Mesothelial cell of epicardium (in vitro differentiated cells): ENCODE data around the gene INPP5B. TPM values are rescaled to one million over a fixed set of nuclear protein-coding genes. Genes with fewer than 3 reads are reported as not detected.
A peak's percentile ranks its signal among the peaks of the same experiment; 100 is the strongest.
"Not testable (repeated sequence)": the region's sequence is repeated elsewhere in the genome, so short reads cannot be mapped to it uniquely, and the experiment has no call there.

Experiments used
- DNase-seq, 2 experiments: peaks; one replicate each; pipeline ENCODE4 v3.0.0; 2021; ENCODE audit warnings: low spot score in 2 of 2; ENCODE audit not compliant: unreplicated experiment in 2 of 2
- H3K27ac Mint-ChIP-seq: 2 replicates; pipeline ENCODE4 v1.8.0; 2021; ENCODE audit warnings: mixed read lengths
- H3K27me3 Mint-ChIP-seq: 2 replicates; pipeline ENCODE4 v1.8.0; 2021; ENCODE audit warnings: low read depth, mixed read lengths
- H3K36me3 Mint-ChIP-seq: 2 replicates; pipeline ENCODE4 v1.8.0; 2021; ENCODE audit warnings: mixed read lengths
- H3K4me1 Mint-ChIP-seq: 2 replicates; pipeline ENCODE4 v1.8.0; 2021; ENCODE audit warnings: mixed read lengths
- H3K4me3 Mint-ChIP-seq: 2 replicates; pipeline ENCODE4 v1.8.0; 2021; ENCODE audit warnings: mild to moderate bottlenecking, moderate library complexity, mixed read lengths
- H3K9me3 Mint-ChIP-seq: 2 replicates; pipeline ENCODE4 v1.8.0; 2021; ENCODE audit warnings: mixed read lengths
- total RNA-seq: library from RNA; stranded (reverse); gene quantifications from 3 replicates; pipeline ENCODE4 v1.2.1, GENCODE V29; 2021
- TF ChIP-seq, protein P1 (sequence below): fragments of 200-600 bp; sonication (generic); IDR thresholded peaks from one replicate; pipeline ENCODE4 v1.5.0; 2021; ENCODE audit warnings: antibody characterized with exemption; ENCODE audit not compliant: unreplicated experiment

The INPP5B gene
- total RNA-seq, 1 donor from 2014 or later, result 21.5 TPM

DNA sequence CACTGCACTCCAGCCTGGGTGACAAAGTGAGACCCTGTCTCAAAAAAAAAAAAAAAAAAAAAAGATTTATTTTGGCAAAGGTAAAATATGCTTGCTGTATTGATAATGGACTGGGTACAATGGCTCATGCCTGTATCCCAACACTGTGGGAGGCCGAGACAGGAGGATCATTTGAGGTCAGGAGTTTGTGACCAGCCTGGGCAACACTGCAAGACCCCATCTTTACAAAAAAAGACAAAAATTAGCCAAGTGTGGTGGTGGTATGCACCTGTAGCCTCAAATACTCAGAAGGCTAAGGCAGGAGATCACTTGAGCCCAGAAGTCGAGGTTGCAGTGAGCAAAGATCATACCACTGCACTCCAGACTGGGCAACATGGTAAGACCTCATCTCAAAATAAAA is 36.7 kb upstream of the INPP5B start:
- no peaks in the 10 kb centered on the region for H3K9me3 Mint-ChIP-seq
- TF ChIP-seq, protein P1, sequence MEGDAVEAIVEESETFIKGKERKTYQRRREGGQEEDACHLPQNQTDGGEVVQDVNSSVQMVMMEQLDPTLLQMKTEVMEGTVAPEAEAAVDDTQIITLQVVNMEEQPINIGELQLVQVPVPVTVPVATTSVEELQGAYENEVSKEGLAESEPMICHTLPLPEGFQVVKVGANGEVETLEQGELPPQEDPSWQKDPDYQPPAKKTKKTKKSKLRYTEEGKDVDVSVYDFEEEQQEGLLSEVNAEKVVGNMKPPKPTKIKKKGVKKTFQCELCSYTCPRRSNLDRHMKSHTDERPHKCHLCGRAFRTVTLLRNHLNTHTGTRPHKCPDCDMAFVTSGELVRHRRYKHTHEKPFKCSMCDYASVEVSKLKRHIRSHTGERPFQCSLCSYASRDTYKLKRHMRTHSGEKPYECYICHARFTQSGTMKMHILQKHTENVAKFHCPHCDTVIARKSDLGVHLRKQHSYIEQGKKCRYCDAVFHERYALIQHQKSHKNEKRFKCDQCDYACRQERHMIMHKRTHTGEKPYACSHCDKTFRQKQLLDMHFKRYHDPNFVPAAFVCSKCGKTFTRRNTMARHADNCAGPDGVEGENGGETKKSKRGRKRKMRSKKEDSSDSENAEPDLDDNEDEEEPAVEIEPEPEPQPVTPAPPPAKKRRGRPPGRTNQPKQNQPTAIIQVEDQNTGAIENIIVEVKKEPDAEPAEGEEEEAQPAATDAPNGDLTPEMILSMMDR, result no peak

DNA sequence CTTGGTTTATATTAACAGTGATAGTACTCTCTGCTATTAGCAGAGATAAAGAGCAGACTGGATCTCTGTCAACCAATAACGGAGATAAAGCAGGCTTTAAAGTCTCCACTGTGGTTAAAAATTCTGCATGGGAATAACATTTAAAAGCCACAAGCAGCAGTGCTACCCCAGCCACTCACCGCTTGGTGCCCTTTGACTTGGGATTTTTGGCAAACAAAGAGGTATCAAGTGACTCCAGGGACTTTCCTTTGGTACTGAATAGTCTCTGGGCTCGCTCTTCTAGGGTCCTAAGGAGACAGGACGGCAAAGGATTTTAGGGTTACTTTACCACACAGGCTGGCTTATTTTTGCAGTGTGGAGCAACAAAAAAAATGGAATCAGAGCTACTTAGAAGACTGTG is 31.7 kb upstream of the INPP5B start:
- Mint-ChIP-seq H3K36me3 (peaks cover 52% of the 10 kb centered on the region), H3K27me3 (no peaks in the 10 kb centered on the region), H3K4me1 (no peaks in the 10 kb centered on the region), H3K4me3 (no peak overlapping the region), H3K27ac (no peak overlapping the region), H3K9me3 (no peaks in the 10 kb centered on the region)
- DNase-seq, result no peak
- TF ChIP-seq, protein P1, result no peak

More for the DNA sequence above, 36.7 kb upstream of the INPP5B start:
- no peak overlapping the region for H3K27ac Mint-ChIP-seq
- H3K36me3 Mint-ChIP-seq, result peaks cover 45% of the 10 kb centered on the region
- no peak overlapping the region for H3K4me3 Mint-ChIP-seq
- H3K4me1 Mint-ChIP-seq, result peaks cover 4% of the 10 kb centered on the region
- DNase-seq, result no peak
- no peaks in the 10 kb centered on the region for H3K27me3 Mint-ChIP-seq

DNA sequence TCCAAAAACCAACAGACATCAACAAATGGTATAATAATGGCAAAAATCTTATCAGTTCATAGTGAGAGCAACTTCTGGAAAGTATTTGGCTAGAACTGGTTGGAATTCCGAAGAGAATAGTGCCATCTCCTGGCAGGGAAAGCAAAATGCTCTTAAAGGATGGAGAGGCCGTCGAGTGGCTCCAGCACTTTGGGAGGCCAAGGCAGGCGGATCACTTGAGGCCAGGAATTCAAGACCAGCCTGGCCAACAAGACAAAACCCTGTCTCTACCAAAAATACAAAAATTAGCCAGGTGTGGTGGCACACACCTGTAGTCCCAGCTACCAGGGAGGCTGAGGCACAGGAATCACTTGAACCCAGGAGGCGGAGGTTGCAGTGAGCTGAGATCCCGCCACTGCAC is 28.2 kb upstream of the INPP5B start:
- not testable (repeated sequence) for H3K4me3 Mint-ChIP-seq, H3K4me1 Mint-ChIP-seq, H3K9me3 Mint-ChIP-seq, H3K27me3 Mint-ChIP-seq, DNase-seq
- TF ChIP-seq, protein P1, result peak; percentile 44
- Mint-ChIP-seq H3K36me3 (peaks cover 61% of the 10 kb centered on the region), H3K27ac (peak overlapping the region; percentile 7)

DNA sequence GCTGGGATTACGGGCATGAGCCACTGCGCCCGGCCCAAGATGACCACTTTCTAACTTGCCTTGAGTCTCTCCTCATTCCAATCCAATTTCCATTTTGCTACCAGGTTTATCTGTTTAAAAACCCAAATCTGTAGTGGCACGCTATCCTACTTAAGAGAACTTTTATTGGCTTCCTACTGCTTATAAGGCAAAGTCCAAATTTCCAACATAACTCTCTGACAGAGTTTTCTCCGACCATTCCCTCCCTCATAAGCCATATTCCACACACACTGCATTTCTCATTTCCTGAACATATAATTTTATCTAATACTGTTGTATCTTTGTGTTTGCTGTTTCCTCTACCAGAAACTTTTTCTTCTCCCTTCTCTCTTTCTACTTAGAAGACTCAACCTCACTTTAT is 27.7 kb upstream of the INPP5B start:
- H3K36me3 Mint-ChIP-seq, result peaks cover 57% of the 10 kb centered on the region
- no peak overlapping the region for H3K4me3 Mint-ChIP-seq
- no peaks in the 10 kb centered on the region for H3K9me3 Mint-ChIP-seq
- TF ChIP-seq, protein P1, result no peak
- no peaks in the 10 kb centered on the region for H3K4me1 Mint-ChIP-seq
- no peaks in the 10 kb centered on the region for H3K27me3 Mint-ChIP-seq
- no peak for DNase-seq
- H3K27ac Mint-ChIP-seq, result peak overlapping the region; percentile 7

DNA sequence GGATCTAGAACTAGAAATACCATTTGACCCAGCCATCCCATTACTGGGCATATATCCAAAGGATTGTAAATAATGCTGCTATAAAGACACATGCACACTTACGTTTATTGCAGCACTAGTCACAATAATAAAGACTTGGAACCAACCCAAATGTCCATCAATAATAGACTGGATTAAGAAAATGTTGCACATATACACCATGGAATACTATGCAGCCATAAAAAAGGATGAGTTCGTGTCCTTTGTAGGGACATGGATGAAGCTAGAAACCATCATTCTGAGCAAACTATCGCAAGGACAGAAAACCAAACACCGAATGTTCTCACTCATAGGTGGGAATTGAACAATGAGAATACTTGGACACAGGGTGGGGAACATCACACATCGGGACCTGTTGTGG is 26.8 kb upstream of the INPP5B start:
- H3K4me3 Mint-ChIP-seq, H3K4me1 Mint-ChIP-seq, H3K9me3 Mint-ChIP-seq, DNase-seq, H3K27me3 Mint-ChIP-seq, H3K27ac Mint-ChIP-seq: not testable (repeated sequence)
- peaks cover 57% of the 10 kb centered on the region for H3K36me3 Mint-ChIP-seq

DNA sequence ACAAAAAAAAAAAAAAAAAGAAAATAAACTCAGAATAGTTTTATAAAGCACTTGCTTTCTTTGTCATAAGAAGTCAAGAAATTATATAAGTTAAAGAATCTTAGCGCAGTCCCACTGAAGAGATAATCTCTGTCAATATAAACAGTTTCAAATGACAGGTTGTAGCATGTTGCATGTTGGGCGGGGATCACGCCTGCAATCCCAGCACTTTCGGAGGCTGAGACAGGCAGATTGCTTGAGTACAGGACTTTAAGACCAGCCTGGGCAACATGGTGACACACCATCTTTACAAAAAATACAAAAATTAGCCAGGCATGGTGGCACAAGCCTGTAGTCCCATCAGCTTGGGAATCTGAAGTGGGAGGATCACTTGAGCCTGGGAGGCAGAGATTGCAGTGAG is 18.4 kb upstream of the INPP5B start:
- TF ChIP-seq, protein P1, result no peak
- no peak overlapping the region for H3K27ac Mint-ChIP-seq
- no peak overlapping the region for H3K4me3 Mint-ChIP-seq
- H3K4me1 Mint-ChIP-seq, result no peaks in the 10 kb centered on the region
- H3K9me3 Mint-ChIP-seq, result no peaks in the 10 kb centered on the region
- DNase-seq, result no peak
- H3K27me3 Mint-ChIP-seq, result no peaks in the 10 kb centered on the region
- H3K36me3 Mint-ChIP-seq, result peaks cover 40% of the 10 kb centered on the region

DNA sequence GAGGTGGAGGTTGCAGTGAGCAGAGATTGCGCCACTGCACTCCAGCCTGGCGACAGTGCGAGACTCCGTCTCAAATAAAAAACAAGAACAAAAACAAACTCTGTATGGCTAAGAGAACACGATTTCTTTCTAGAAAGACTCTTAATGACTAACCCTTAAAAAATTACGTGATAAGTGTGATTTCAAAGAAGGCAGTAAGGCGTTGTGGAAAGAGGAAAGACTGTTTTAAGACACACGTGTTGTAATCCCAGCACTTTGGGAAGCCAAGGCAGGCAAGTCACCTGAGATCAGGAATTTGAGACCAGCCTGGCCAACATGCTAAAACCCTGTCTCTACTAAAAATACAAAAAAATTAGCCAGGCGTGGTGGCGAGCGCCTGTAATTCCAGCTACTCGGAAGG is 17.3 kb upstream of the INPP5B start:
- not testable (repeated sequence) for H3K27me3 Mint-ChIP-seq, H3K9me3 Mint-ChIP-seq, DNase-seq, H3K4me1 Mint-ChIP-seq, H3K4me3 Mint-ChIP-seq, H3K27ac Mint-ChIP-seq
- peaks cover 39% of the 10 kb centered on the region for H3K36me3 Mint-ChIP-seq
